Measurements from ENCODE around the gene TLK2. TPM values are rescaled to one million over a fixed set of nuclear protein-coding genes. Genes with fewer than 3 reads are reported as not detected.

TLK2 gene
- total RNA-seq, 2 experiments from 2014 or later = 36.6 to 58.9 TPM

- Histone ChIP-seq H3K36me3 (ENCODE audit: insufficient read depth, low read length) (no peaks in the 10 kb centered on the region), H2AFZ (ENCODE audit: low read length) (no peak overlapping the region), H3K9me3 (ENCODE audit: low read length) (no peaks in the 10 kb centered on the region), H3K4me1 (ENCODE audit: insufficient read depth, low read length, poor library complexity, severe bottlenecking) (no peaks in the 10 kb centered on the region), H3K9me2 (ENCODE audit: insufficient read depth, low read length) (no peaks in the 10 kb centered on the region), H4K20me1 (ENCODE audit: insufficient read depth, low read length) (no peaks in the 10 kb centered on the region), H3K27ac (ENCODE audit: low read depth, low read length, poor library complexity, severe bottlenecking) (no peak overlapping the region), H3K79me2 (ENCODE audit: insufficient read depth, low read depth, low read length) (no peaks in the 10 kb centered on the region), H3K4me2 (ENCODE audit: low read length) (no peak overlapping the region), H3K4me3 (ENCODE audit: low read depth, low read length, poor library complexity, severe bottlenecking) (no peak overlapping the region)
- TF ChIP-seq EZH2phosphoT487 (IDR thresholded peaks at IDR 0.05; ENCODE audit: borderline replicate concordance, low read depth, low read length) = no peak
- TF ChIP-seq, protein P1, sequence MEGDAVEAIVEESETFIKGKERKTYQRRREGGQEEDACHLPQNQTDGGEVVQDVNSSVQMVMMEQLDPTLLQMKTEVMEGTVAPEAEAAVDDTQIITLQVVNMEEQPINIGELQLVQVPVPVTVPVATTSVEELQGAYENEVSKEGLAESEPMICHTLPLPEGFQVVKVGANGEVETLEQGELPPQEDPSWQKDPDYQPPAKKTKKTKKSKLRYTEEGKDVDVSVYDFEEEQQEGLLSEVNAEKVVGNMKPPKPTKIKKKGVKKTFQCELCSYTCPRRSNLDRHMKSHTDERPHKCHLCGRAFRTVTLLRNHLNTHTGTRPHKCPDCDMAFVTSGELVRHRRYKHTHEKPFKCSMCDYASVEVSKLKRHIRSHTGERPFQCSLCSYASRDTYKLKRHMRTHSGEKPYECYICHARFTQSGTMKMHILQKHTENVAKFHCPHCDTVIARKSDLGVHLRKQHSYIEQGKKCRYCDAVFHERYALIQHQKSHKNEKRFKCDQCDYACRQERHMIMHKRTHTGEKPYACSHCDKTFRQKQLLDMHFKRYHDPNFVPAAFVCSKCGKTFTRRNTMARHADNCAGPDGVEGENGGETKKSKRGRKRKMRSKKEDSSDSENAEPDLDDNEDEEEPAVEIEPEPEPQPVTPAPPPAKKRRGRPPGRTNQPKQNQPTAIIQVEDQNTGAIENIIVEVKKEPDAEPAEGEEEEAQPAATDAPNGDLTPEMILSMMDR (conservative IDR thresholded peaks at IDR 0.05; ENCODE audit: low read length) = no peak
- intact Hi-C loops (cut with micrococcal nuclease; ENCODE audit: unreplicated experiment) = no loop called here
- ChIA-PET POLR2A (no interaction called here), CTCF (ENCODE audit: unreplicated experiment) (no interaction called here)
- no peak for DNase-seq (ENCODE audit: low spot score)
- BruUV-seq (replicated peaks) = no TSS peak
Measured at GRCh38 chr17:62648956-62649294, 170.3 kb downstream of the TLK2 start.

DNA sequence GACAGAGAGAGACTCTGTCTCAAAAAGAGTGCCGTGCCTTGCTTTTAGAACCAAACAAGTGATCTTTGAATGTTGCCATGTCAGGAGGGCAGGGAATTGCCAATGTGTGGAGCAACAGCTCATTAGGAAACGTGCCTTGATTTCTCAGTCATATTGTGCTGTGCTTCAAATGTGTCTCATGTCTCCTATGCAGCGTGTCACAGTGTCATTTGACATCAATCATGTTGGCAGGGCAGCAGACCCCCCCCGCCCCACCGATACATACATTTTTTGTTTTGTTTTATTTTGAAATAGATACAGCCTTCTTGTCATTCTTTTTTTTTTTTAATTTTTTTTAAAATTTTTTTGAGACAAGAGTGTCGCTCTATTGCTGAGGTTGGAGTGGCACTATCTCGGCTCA is 170.9 kb downstream of the TLK2 start:
- POLR2A ChIA-PET = no interaction called here
- H3K4me2 ChIP-seq (ENCODE audit: low read length) = no peak overlapping the region
- TF ChIP-seq, protein P1 (conservative IDR thresholded peaks at IDR 0.05; ENCODE audit: low read length) = no peak
- no peak for TF ChIP-seq EZH2phosphoT487 (IDR thresholded peaks at IDR 0.05; ENCODE audit: borderline replicate concordance, low read depth, low read length)
- H2AFZ ChIP-seq (ENCODE audit: low read length) = no peak overlapping the region
- no peak overlapping the region for H3K27ac ChIP-seq (ENCODE audit: low read depth, low read length, poor library complexity, severe bottlenecking)
- H4K20me1 ChIP-seq (ENCODE audit: insufficient read depth, low read length) = no peaks in the 10 kb centered on the region
- H3K4me3 ChIP-seq (ENCODE audit: low read depth, low read length, poor library complexity, severe bottlenecking) = no peak overlapping the region
- H3K4me1 ChIP-seq (ENCODE audit: insufficient read depth, low read length, poor library complexity, severe bottlenecking) = no peaks in the 10 kb centered on the region
- H3K36me3 ChIP-seq (ENCODE audit: insufficient read depth, low read length) = no peaks in the 10 kb centered on the region
- no peaks in the 10 kb centered on the region for H3K9me3 ChIP-seq (ENCODE audit: low read length)
- no peak for DNase-seq (ENCODE audit: low spot score)
- intact Hi-C loops (cut with micrococcal nuclease; ENCODE audit: unreplicated experiment) = no loop called here
- H3K79me2 ChIP-seq (ENCODE audit: insufficient read depth, low read depth, low read length) = no peaks in the 10 kb centered on the region
- no peaks in the 10 kb centered on the region for H3K9me2 ChIP-seq (ENCODE audit: insufficient read depth, low read length)
- no TSS peak for BruUV-seq (replicated peaks)
- CTCF ChIA-PET (ENCODE audit: unreplicated experiment) = no interaction called here

DNA sequence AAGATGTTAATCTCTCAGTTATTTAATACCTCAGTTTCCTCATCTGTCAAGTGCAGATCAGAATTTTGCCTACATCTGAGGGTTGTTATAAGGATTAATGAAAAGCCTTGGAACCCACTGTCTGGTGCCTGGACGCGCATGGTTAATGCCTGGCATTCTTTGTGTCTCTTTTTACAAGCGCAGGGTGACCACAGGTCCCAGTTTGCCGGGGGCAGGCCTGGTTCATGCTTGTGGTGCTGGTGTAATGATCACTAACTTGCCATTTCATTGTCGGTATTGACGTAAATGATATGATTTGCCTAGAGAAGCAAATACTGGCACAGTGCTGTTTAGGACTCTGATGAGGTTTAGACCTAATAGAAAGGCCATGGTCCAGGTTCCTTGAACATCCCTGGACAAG is 172.0 kb downstream of the TLK2 start:
- no peak overlapping the region for H2AFZ ChIP-seq (ENCODE audit: low read length)
- POLR2A ChIA-PET = no interaction called here
- BruUV-seq (replicated peaks) = no TSS peak
- CTCF ChIA-PET (ENCODE audit: unreplicated experiment) = no interaction called here
- H4K20me1 ChIP-seq (ENCODE audit: insufficient read depth, low read length) = no peaks in the 10 kb centered on the region
- no peaks in the 10 kb centered on the region for H3K9me2 ChIP-seq (ENCODE audit: insufficient read depth, low read length)
- no peaks in the 10 kb centered on the region for H3K9me3 ChIP-seq (ENCODE audit: low read length)
- no peak for DNase-seq (ENCODE audit: low spot score)
- no peaks in the 10 kb centered on the region for H3K79me2 ChIP-seq (ENCODE audit: insufficient read depth, low read depth, low read length)
- no peak for TF ChIP-seq EZH2phosphoT487 (IDR thresholded peaks at IDR 0.05; ENCODE audit: borderline replicate concordance, low read depth, low read length)
- TF ChIP-seq, protein P1 (conservative IDR thresholded peaks at IDR 0.05; ENCODE audit: low read length) = no peak
- no peaks in the 10 kb centered on the region for H3K4me1 ChIP-seq (ENCODE audit: insufficient read depth, low read length, poor library complexity, severe bottlenecking)
- intact Hi-C loops (cut with micrococcal nuclease; ENCODE audit: unreplicated experiment) = no loop called here
- H3K4me2 ChIP-seq (ENCODE audit: low read length) = no peak overlapping the region
- no peak overlapping the region for H3K27ac ChIP-seq (ENCODE audit: low read depth, low read length, poor library complexity, severe bottlenecking)
- no peak overlapping the region for H3K4me3 ChIP-seq (ENCODE audit: low read depth, low read length, poor library complexity, severe bottlenecking)
- H3K36me3 ChIP-seq (ENCODE audit: insufficient read depth, low read length) = no peaks in the 10 kb centered on the region

Data from OCI-LY7 (cell line).